Measurements from ENCODE around the gene GAPVD1. TPM values are rescaled to one million over a fixed set of nuclear protein-coding genes. Genes with fewer than 3 reads are reported as not detected.

The GAPVD1 gene
- total and polyA plus RNA-seq, 2 of the 8 experiments (the other 6 are each of a cell fraction or from before 2014, with no cell fraction given): 5.5 to 40.5 TPM

DNA sequence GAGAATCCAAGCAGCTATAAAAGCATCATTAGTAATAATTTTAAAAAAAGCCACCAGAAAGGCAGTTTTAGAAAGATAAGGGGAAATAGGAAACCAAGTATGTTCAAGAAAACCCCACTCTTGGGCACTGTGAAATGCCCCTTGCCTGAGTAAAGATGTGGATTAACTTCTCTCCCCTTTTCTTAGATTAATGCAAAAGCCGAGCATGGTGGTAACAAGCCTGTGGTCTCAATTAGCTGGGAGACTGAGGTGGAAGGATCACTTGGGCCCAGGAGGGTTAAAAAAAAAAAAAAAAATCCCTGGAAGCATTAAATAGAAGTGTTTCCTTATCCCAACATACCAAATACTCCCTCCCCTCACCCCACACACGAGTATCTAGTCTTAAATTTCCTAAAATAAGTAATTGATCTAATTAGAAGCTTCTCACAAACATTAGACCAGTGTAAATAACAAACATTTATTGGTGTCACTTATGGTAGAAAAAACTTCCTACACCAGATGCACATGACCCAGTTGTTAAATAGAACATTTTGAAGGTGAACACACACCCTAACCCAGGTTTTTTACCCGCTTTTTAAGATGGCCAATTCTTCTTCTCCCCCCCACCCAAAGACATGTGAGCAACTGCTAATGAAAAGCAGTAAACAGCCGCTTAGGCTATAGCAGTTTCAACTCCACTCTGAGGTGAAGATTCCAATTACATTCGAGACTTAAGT lies 25.7 kb upstream of the GAPVD1 start:
- 92 to 100% methylated on average over 1 to 5 of the region's 5 CpGs for WGBS, 2 experiments (ENCODE audit: extremely low coverage in 1 of 2, insufficient coverage in 1 of 2, insufficient read length in 1 of 2, insufficient replicate concordance in 2 of 2, low coverage in 1 of 2, low lambda C conversion rate in 2 of 2, missing lambda C conversion rate in 1 of 2)
- H3K27me3 ChIP-seq (replicated peaks in 1 of 4; ENCODE audit: control insufficient read depth in 3 of 4, extremely low read depth in 1 of 4, insufficient read depth in 3 of 4, low read length in 3 of 4): peaks cover 0 to 2% (median 0%) of the 10 kb centered on the region in 4 experiments; a peak in 1 of 7 replicates
- no peak overlapping the region for H2BK20ac ChIP-seq (ENCODE audit: low read length)
- DNase-seq (ENCODE audit: low read depth in 1 of 2, low spot score in 2 of 2): no peak
- no peaks in the 10 kb centered on the region for H3K9me3 ChIP-seq (ENCODE audit: insufficient read depth in 2 of 2, low read depth in 1 of 2, low read length in 1 of 2)
- no peak for TF ChIP-seq SIRT6 (IDR thresholded peaks at IDR 0.05; ENCODE audit: low read length)
- no peak for TF ChIP-seq TEAD4 (IDR thresholded peaks at IDR 0.05; ENCODE audit: low read depth, low read length)
- TF ChIP-seq CEBPB (IDR thresholded peaks at IDR 0.05; ENCODE audit: low read depth, low read length): no peak
- TF ChIP-seq ZNF274 (IDR thresholded peaks at IDR 0.05; ENCODE audit: borderline replicate concordance, extremely low read depth, low read length): no peak
- no peak for TF ChIP-seq BRCA1 (IDR thresholded peaks at IDR 0.05; ENCODE audit: low read depth, low read length)
- TF ChIP-seq POLR2A (IDR thresholded peaks at IDR 0.05; ENCODE audit: control extremely low read depth in 1 of 2, low read depth in 2 of 2, low read length in 2 of 2): peak in 1 of 2 experiments; percentile 4; a peak in 1 of 3 replicates
- no peak for TF ChIP-seq SAP30 (IDR thresholded peaks at IDR 0.05; ENCODE audit: insufficient read depth, insufficient replicate concordance, low read length)
- TF ChIP-seq RXRA (IDR thresholded peaks at IDR 0.05; ENCODE audit: insufficient read depth, low read depth, low read length): no peak
- H4K20me1 ChIP-seq (replicated peaks in 1 of 2; ENCODE audit: control insufficient read depth in 1 of 2, insufficient read depth in 2 of 2, low read length in 2 of 2): peaks cover 0 to 17% of the 10 kb centered on the region in 2 experiments
- CTCF ChIA-PET (ENCODE audit: partially characterized antibody): interaction anchor here (0.6 kb wide), 2 partner anchors 27 to 303 kb away, joined by 3 read pairs; no protein-coding TSS in a partner anchor
- H3K36me3 ChIP-seq (ENCODE audit: control insufficient read depth in 2 of 4, insufficient read depth in 4 of 4, low read length in 3 of 4): peaks cover 23 to 61% (median 43%) of the 10 kb centered on the region in 4 experiments
- peaks cover 0 to 6% (median under 1%) of the 10 kb centered on the region in 4 experiments; a peak in 1 of 7 replicates for H3K4me1 ChIP-seq (replicated peaks in 1 of 4; ENCODE audit: control insufficient read depth in 3 of 4, insufficient read depth in 4 of 4, low read length in 3 of 4)
- no peak overlapping the region for H3K14ac ChIP-seq (ENCODE audit: insufficient read length)
- H2AFZ ChIP-seq (ENCODE audit: low read length): no peak overlapping the region
- H3K18ac ChIP-seq (ENCODE audit: extremely low read depth, low read length): no peak overlapping the region
- H3K79me2 ChIP-seq (ENCODE audit: control insufficient read depth in 1 of 2, insufficient read depth in 2 of 2, low read length in 2 of 2): peaks cover 6 to 31% of the 10 kb centered on the region in 2 experiments
- H3K79me1 ChIP-seq (ENCODE audit: low read depth, low read length): 0 out of 2 replicates have a peak, but pooled peaks cover 3% of the 10 kb centered on the region
- no peak overlapping the region for H2BK12ac ChIP-seq (ENCODE audit: low read depth, low read length)
- no peak overlapping the region for H3K56ac ChIP-seq (replicated peaks; ENCODE audit: insufficient read length, low read depth, low read length)
- no peak overlapping the region for H3K27ac ChIP-seq (ENCODE audit: low read depth, low read length)
- POLR2A ChIA-PET (ENCODE audit: partially characterized antibody): interaction anchor here (0.6 to 1.5 kb wide), 5 partner anchors 9 to 306 kb away, joined by 3 to 4 read pairs (median 4); no protein-coding TSS in a partner anchor
- no peak overlapping the region for H2BK120ac ChIP-seq (replicated peaks; ENCODE audit: low read depth, low read length)
- H3K4ac ChIP-seq (replicated peaks; ENCODE audit: insufficient read length, low read depth, low read length): no peak overlapping the region
- H3K4me3 ChIP-seq (ENCODE audit: extremely low read depth in 1 of 4, insufficient read depth in 2 of 4, low read depth in 3 of 4, low read length in 4 of 4): 0 out of 8 replicates have a peak overlapping the region, but pooled peaks of 1 of the 4 experiments have one; percentile 5
- H2BK15ac ChIP-seq (ENCODE audit: low read length): no peak overlapping the region
- no peak overlapping the region for H3K4me2 ChIP-seq (ENCODE audit: insufficient read depth in 1 of 2, low read depth in 2 of 2, low read length in 2 of 2)
- no peak overlapping the region for H4K5ac ChIP-seq (ENCODE audit: insufficient read length, low read depth, low read length)
- no peak overlapping the region for H4K91ac ChIP-seq (replicated peaks; ENCODE audit: insufficient read length, low read length)
- no peak overlapping the region for H2BK5ac ChIP-seq (ENCODE audit: low read depth, low read length)
- peaks cover 5% of the 10 kb centered on the region; the same call in 1 of the 2 replicates for H3K23me2 ChIP-seq (ENCODE audit: low read depth, low read length)
- FAIRE-seq: no peak
- H2AK5ac ChIP-seq (ENCODE audit: low read depth, low read length): no peak overlapping the region
- H3K23ac ChIP-seq (ENCODE audit: insufficient read length): no peak overlapping the region
- no peak overlapping the region for H3K9ac ChIP-seq (replicated peaks in 1 of 4; ENCODE audit: extremely low read depth in 1 of 4, low read depth in 3 of 4, low read length in 3 of 4)
- no peak overlapping the region for H4K8ac ChIP-seq (ENCODE audit: extremely low read depth, insufficient read depth, low read length)
